Measurements from ENCODE around the gene ACCS.

Gene ACCS

GRCh38 chr11:44047931-44048431 is 18.1 kb upstream of the ACCS start, which contains the start of gene ACCSL:
Gene ACCSL (plus strand): TSS chr11:44047981. CDS start chr11:44048037, 56 bp downstream.
- Histone ChIP-seq H3K4me3 (ENCODE audit: low read length) (no peak within 1 kb of the TSS), H3K36me3 (ENCODE audit: control insufficient read depth, low read length) (no peaks in the 10 kb centered on the region), H3K4me1 (ENCODE audit: control insufficient read depth, low read length) (no peaks in the 10 kb centered on the region), H3K79me2 (ENCODE audit: control insufficient read depth, low read length) (no peaks in the 10 kb centered on the region), H3K4me2 (ENCODE audit: low read length) (no peak within 1 kb of the TSS), H3K27me3 (ENCODE audit: control insufficient read depth, low read length) (no peaks in the 10 kb centered on the region), H3K9me2 (replicated peaks; ENCODE audit: control insufficient read depth, low read length) (no peaks in the 10 kb centered on the region), H3K27ac (ENCODE audit: low read depth, low read length) (no peak within 1 kb of the TSS), H4K20me1 (ENCODE audit: control insufficient read depth, insufficient read depth, low read depth, low read length) (no peaks in the 10 kb centered on the region), H3F3A (ENCODE audit: control insufficient read depth, insufficient read depth) (no peaks in the 10 kb centered on the region), H3K9me3 (ENCODE audit: control insufficient read depth, insufficient read depth, low read length) (no peaks in the 10 kb centered on the region)
- TF ChIP-seq CTCF (IDR thresholded peaks at IDR 0.05; ENCODE audit: low read depth, low read length, poor library complexity, severe bottlenecking) (no peak), EZH2phosphoT487 (IDR thresholded peaks at IDR 0.05; ENCODE audit: borderline replicate concordance, low read length) (no peak)

GRCh38 chr11:44049832-44050231 is 16.2 kb upstream of the ACCS start:
- TF ChIP-seq EZH2phosphoT487 (IDR thresholded peaks at IDR 0.05; ENCODE audit: borderline replicate concordance, low read length) (no peak), CTCF (IDR thresholded peaks at IDR 0.05; ENCODE audit: low read depth, low read length, poor library complexity, severe bottlenecking) (no peak)
- Histone ChIP-seq H3K9me2 (replicated peaks; ENCODE audit: control insufficient read depth, low read length) (no peaks in the 10 kb centered on the region), H3K4me2 (ENCODE audit: low read length) (no peak overlapping the region), H3F3A (ENCODE audit: control insufficient read depth, insufficient read depth) (no peaks in the 10 kb centered on the region), H3K4me1 (ENCODE audit: control insufficient read depth, low read length) (no peaks in the 10 kb centered on the region), H3K79me2 (ENCODE audit: control insufficient read depth, low read length) (no peaks in the 10 kb centered on the region), H4K20me1 (ENCODE audit: control insufficient read depth, insufficient read depth, low read depth, low read length) (no peaks in the 10 kb centered on the region), H3K36me3 (ENCODE audit: control insufficient read depth, low read length) (no peaks in the 10 kb centered on the region), H3K9me3 (ENCODE audit: control insufficient read depth, insufficient read depth, low read length) (no peaks in the 10 kb centered on the region), H3K27ac (ENCODE audit: low read depth, low read length) (no peak overlapping the region), H3K27me3 (ENCODE audit: control insufficient read depth, low read length) (peaks cover under 1% of the 10 kb centered on the region; the same call in 1 of the 2 replicates), H3K4me3 (ENCODE audit: low read length) (no peak overlapping the region)

- peaks cover 3% of the 10 kb centered on the region; the same call in 1 of the 2 replicates for H3K27me3 ChIP-seq (ENCODE audit: control insufficient read depth, low read length)
- no peak overlapping the region for H3K4me2 ChIP-seq (ENCODE audit: low read length)
- no peaks in the 10 kb centered on the region for H3K9me3 ChIP-seq (ENCODE audit: control insufficient read depth, insufficient read depth, low read length)
These were observed 14.9 kb upstream of the ACCS start for GRCh38 chr11:44051171-44051570.

More at GRCh38 chr11:44051171-44051570, 14.9 kb upstream of the ACCS start:
- Histone ChIP-seq H4K20me1 (ENCODE audit: control insufficient read depth, insufficient read depth, low read depth, low read length) (no peaks in the 10 kb centered on the region), H3K4me3 (ENCODE audit: low read length) (no peak overlapping the region), H3K9me2 (replicated peaks; ENCODE audit: control insufficient read depth, low read length) (no peaks in the 10 kb centered on the region), H3K36me3 (ENCODE audit: control insufficient read depth, low read length) (no peaks in the 10 kb centered on the region), H3K4me1 (ENCODE audit: control insufficient read depth, low read length) (no peaks in the 10 kb centered on the region), H3F3A (ENCODE audit: control insufficient read depth, insufficient read depth) (no peaks in the 10 kb centered on the region), H3K79me2 (ENCODE audit: control insufficient read depth, low read length) (no peaks in the 10 kb centered on the region), H3K27ac (ENCODE audit: low read depth, low read length) (no peak overlapping the region)
- TF ChIP-seq EZH2phosphoT487 (IDR thresholded peaks at IDR 0.05; ENCODE audit: borderline replicate concordance, low read length) = no peak
- no peak for TF ChIP-seq CTCF (IDR thresholded peaks at IDR 0.05; ENCODE audit: low read depth, low read length, poor library complexity, severe bottlenecking)
